Upper lobe of right lung (tissue), 1 donor: ENCODE measurements around the gene HLA-F. TPM values are rescaled to one million over a fixed set of nuclear protein-coding genes. Genes with fewer than 3 reads are reported as not detected.

Source experiments
- ATAC-seq: fragments of 200-7000 bp; cut with Tn5 transposase; one replicate; pipeline ENCODE4 v1.9.1; 2020; ENCODE audit warnings: mild to moderate bottlenecking, moderate library complexity
- DNase-seq: peaks from one replicate; pipeline ENCODE4 v3.0.0-alpha.2; 2020
- H3K27ac ChIP-seq: fragments of 200-600 bp; one replicate; pipeline ENCODE4 v1.8.0; 2022
- H3K27me3 ChIP-seq: fragments of 200-600 bp; one replicate; pipeline ENCODE4 v1.8.0; 2022; ENCODE audit warnings: mild to moderate bottlenecking
- H3K36me3 ChIP-seq: fragments of 200-600 bp; one replicate; pipeline ENCODE4 v1.8.0; 2022
- H3K4me1 ChIP-seq: fragments of 200-600 bp; one replicate; pipeline ENCODE4 v1.8.0; 2022
- H3K4me3 ChIP-seq: fragments of 200-600 bp; one replicate; pipeline ENCODE4 v1.8.0; 2022; ENCODE audit warnings: mild to moderate bottlenecking
- H3K9me3 ChIP-seq: fragments of 200-600 bp; one replicate; pipeline ENCODE4 v1.8.0; 2022
- intact Hi-C: fragments of 100-400 bp; cut with DNase I; formaldehyde crosslinking; loops from one replicate; pipeline ENCODE4 v1.11.0; 2022
- long read RNA-seq: library from polyadenylated mRNA; unstranded; transcript quantifications from one replicate; pipeline ENCODE4 v2.0.0, GENCODE V29; 2021
- total RNA-seq: library from RNA; stranded (reverse); fragmentation: NEBNext Ultra II Directional; extraction: Animal tissue kit (Norgen Biotek cat#: 25700); gene quantifications from one replicate; pipeline ENCODE4 v1.2.1, GENCODE V29; 2021
- TF ChIP-seq, protein P1 (sequence below): fragments of 200-600 bp; IDR thresholded peaks from one replicate; pipeline ENCODE4 v1.8.0; 2022; ENCODE audit warnings: antibody characterized with exemption
- donor health status: DM: no; HTN: yes; CAD: no; lungs with severe emphysema.

HLA-F gene
- 157 TPM for total RNA-seq
- long read RNA-seq, transcript HLA-F-217 (7 exons, 1,283 nt) = major isoform, 28 of 75 reads
- long read RNA-seq, partial matches to known transcripts = 23 of 75 reads
- long read RNA-seq, other reads (novel, unspliced or antisense) = 19 of 75 reads

DNA sequence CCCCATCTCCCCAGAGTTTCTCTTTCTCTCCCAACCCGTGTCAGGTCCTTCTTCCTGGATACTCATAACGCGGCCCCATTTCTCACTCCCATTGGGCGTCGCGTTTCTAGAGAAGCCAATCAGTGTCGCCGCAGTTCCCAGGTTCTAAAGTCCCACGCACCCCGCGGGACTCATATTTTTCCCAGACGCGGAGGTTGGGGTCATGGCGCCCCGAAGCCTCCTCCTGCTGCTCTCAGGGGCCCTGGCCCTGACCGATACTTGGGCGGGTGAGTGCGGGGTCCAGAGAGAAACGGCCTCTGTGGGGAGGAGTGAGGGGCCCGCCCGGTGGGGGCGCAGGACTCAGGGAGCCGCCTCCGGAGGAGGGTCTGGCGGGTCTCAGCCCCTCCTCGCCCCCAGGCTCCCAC, at the start of gene HLA-F:
TSS of gene HLA-F (plus strand) at position 173 of the 404 bp plus-strand sequence. CDS start at position 203, 30 bp downstream.
- H3K27me3 ChIP-seq = no peaks in the 10 kb centered on the region
- H3K36me3 ChIP-seq = peaks cover 29% of the 10 kb centered on the region
- DNase-seq (peak; percentile 89), ATAC-seq (peak; percentile 97)
- peak within 1 kb of the TSS; percentile 98 for H3K4me3 ChIP-seq
- peak within 1 kb of the TSS; percentile 92 for H3K27ac ChIP-seq
- H3K9me3 ChIP-seq = no peaks in the 10 kb centered on the region
- TF ChIP-seq, protein P1, sequence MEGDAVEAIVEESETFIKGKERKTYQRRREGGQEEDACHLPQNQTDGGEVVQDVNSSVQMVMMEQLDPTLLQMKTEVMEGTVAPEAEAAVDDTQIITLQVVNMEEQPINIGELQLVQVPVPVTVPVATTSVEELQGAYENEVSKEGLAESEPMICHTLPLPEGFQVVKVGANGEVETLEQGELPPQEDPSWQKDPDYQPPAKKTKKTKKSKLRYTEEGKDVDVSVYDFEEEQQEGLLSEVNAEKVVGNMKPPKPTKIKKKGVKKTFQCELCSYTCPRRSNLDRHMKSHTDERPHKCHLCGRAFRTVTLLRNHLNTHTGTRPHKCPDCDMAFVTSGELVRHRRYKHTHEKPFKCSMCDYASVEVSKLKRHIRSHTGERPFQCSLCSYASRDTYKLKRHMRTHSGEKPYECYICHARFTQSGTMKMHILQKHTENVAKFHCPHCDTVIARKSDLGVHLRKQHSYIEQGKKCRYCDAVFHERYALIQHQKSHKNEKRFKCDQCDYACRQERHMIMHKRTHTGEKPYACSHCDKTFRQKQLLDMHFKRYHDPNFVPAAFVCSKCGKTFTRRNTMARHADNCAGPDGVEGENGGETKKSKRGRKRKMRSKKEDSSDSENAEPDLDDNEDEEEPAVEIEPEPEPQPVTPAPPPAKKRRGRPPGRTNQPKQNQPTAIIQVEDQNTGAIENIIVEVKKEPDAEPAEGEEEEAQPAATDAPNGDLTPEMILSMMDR = no peak
- intact Hi-C loops = no loop called here
- peaks cover 20% of the 10 kb centered on the region for H3K4me1 ChIP-seq

DNA sequence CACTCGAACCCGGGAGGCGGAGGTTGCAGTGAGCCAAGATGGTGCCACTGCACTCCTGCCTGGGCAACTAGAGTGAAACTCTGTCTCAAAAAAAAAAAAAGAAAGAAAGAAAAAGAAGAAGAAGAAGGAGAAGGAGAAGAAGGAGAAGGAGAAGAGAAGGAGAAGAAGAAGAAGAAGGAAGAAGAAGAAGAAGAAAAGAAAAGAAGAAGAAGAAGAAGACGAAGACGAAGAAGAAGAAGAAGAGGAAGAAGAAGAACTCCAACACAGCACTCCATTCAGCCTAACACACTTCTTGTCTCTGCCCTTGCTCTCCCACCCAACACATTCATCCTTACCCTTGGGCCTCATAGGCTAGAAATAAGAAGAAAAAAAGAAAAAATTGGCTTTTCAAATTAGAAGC, 49.2 kb upstream of the HLA-F start:
- no peaks in the 10 kb centered on the region for H3K4me1 ChIP-seq
- H3K4me3 ChIP-seq = no peak overlapping the region
- DNase-seq (no peak), ATAC-seq (no peak)
- no peak overlapping the region for H3K27ac ChIP-seq
- no peaks in the 10 kb centered on the region for H3K36me3 ChIP-seq
- TF ChIP-seq, protein P1 = no peak
- intact Hi-C loops = no loop called here
- peaks cover 22% of the 10 kb centered on the region for H3K27me3 ChIP-seq
- H3K9me3 ChIP-seq = no peaks in the 10 kb centered on the region

DNA sequence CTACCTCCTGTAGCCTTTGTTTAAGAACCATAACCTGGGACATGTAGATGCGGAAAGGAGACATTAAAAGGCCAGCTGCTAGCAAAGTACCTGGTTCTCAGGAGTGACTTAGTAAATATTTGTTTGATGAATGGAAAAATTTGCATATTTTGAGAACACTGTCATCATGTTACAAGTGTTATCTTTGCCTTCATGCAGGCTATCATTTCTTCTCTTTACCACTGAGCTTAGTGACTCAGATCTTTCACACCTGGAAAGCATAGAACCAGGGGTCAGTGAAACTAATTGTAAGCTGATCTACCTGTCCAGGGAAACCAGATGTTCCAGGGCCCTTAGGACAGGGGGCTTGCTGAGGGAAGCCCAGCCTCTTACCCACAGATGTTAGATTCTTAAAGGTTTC, 47.7 kb upstream of the HLA-F start:
- no peak overlapping the region for H3K4me3 ChIP-seq
- peaks cover 18% of the 10 kb centered on the region for H3K27me3 ChIP-seq
- ATAC-seq (no peak), DNase-seq (no peak)
- no peaks in the 10 kb centered on the region for H3K9me3 ChIP-seq
- TF ChIP-seq, protein P1 = no peak
- no peak overlapping the region for H3K27ac ChIP-seq
- H3K36me3 ChIP-seq = no peaks in the 10 kb centered on the region
- intact Hi-C loops = no loop called here
- no peaks in the 10 kb centered on the region for H3K4me1 ChIP-seq

DNA sequence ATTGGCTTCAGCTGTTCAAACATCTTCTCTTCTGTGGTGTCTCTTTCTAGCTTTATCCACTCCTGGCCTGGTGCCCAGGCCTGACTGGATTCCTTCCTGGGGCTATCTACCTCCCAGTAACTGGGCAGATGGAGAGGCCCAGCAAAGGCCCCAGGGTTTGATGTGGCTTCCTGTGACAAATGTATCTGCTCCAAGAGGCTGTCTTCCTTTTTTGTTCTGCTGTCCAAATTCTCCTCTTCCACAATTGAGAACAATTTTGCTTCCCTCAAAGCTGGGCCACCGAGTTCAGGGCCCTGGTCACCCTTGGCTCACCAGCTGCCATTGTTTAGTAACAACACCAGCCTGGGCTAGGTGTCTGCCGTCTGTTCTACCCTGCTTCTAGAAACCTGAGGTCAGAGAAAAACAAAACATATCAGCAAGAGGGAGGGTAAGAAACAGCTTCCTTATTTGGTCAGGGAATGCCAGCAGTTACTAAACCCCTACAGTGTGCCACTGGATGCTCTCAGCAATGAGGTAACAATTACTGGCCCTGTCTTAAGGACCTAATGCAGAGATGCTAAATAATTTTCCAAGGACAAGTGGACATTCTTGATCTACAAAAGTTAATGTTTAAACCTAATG, 46.1 kb upstream of the HLA-F start:
- ATAC-seq = peak; percentile 48
- Histone ChIP-seq H3K27ac (no peak overlapping the region), H3K27me3 (peaks cover 5% of the 10 kb centered on the region), H3K4me1 (no peaks in the 10 kb centered on the region), H3K4me3 (no peak overlapping the region), H3K36me3 (no peaks in the 10 kb centered on the region), H3K9me3 (no peaks in the 10 kb centered on the region)
- TF ChIP-seq, protein P1 = no peak
- intact Hi-C loops = no loop called here
- no peak for DNase-seq

DNA sequence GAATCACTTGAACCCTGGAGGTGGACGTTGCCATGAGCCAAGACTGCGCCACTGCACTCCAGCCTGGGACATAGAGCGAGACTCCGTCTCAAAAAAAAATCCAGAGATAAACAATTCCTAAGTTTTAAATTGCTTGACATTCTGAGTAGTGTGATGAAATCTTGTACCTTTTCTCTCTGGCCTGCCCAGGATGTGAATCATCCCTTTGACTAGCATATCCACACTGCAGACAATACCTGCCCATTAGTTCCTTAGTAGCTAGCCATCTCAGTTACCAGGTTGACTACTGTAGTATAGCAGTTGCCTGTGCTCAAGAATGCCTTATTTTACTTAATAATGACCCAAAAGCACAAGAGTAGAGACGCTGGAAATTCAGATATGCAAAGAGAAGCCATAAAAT, 45.1 kb upstream of the HLA-F start:
- TF ChIP-seq, protein P1 = no peak
- no peak overlapping the region for H3K4me3 ChIP-seq
- intact Hi-C loops = no loop called here

More for the DNA sequence above, 45.1 kb upstream of the HLA-F start:
- H3K27ac ChIP-seq = no peak overlapping the region
- H3K9me3 ChIP-seq = no peaks in the 10 kb centered on the region
- no peaks in the 10 kb centered on the region for H3K4me1 ChIP-seq
- H3K36me3 ChIP-seq = no peaks in the 10 kb centered on the region
- DNase-seq (no peak), ATAC-seq (no peak)
- no peaks in the 10 kb centered on the region for H3K27me3 ChIP-seq
